ENCODE data around the gene PRPF8.

DNA sequence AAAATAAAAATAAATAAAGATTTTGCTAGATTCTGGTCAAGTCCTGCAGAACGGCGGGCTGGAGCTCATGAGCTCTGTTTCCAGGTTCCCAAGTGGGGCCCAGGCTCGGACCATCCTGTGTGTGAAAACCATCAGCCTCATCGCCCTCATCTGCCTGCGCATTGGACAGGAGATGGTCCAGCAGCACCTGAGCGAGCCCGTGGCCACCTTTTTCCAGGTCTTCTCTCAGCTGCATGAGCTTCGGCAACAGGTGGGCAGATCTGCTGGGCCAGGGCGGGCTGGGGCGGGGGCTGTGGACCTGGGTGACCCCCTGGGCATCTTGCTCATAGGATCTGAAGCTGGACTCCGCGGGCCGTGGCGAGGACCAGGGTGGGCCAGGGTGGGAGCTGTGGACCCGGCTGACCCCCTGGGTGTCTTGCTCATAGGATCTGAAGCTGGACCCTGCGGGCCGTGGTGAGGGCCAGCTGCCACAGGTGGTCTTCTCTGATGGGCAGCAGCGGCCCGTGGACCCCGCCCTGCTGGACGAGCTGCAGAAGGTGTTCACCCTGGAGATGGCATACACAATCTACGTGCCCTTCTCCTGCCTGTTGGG lies 47.7 kb upstream of the PRPF8 start:
- TF ChIP-seq EP300 (IDR thresholded peaks at IDR 0.05) (no peak), CTCF (IDR thresholded peaks at IDR 0.05) (no peak)

Measured in esophagus muscularis mucosa (tissue), 3 donors.